Measurements from ENCODE around the gene CAMTA1. TPM values are rescaled to one million over a fixed set of nuclear protein-coding genes. Genes with fewer than 3 reads are reported as not detected.

Gene CAMTA1
- total RNA-seq, 1 donor from 2014 or later, result 63.8 TPM

- H3K27me3 Mint-ChIP-seq (ENCODE audit: low read depth), result peaks cover 36% of the 10 kb centered on the region
- H3K36me3 Mint-ChIP-seq (ENCODE audit: low read depth), result no peaks in the 10 kb centered on the region
- H3K4me3 Mint-ChIP-seq (ENCODE audit: unreplicated experiment), result no peak overlapping the region
- H3K9me3 Mint-ChIP-seq (ENCODE audit: low read depth), result no peaks in the 10 kb centered on the region
- H3K27ac Mint-ChIP-seq (ENCODE audit: unreplicated experiment), result no peak overlapping the region
- TF ChIP-seq CTCF (IDR thresholded peaks at IDR 0.05), result no peak
- no peak for DNase-seq (ENCODE audit: low spot score)
- no peaks in the 10 kb centered on the region for H3K4me1 Mint-ChIP-seq (ENCODE audit: low read depth)
Observed at GRCh38 chr1:7094509-7094908, 309.3 kb downstream of the CAMTA1 start.

- Mint-ChIP-seq H3K4me1 (ENCODE audit: low read depth) (no peaks in the 10 kb centered on the region), H3K36me3 (ENCODE audit: low read depth) (no peaks in the 10 kb centered on the region), H3K27ac (ENCODE audit: unreplicated experiment) (no peak overlapping the region), H3K4me3 (ENCODE audit: unreplicated experiment) (no peak overlapping the region), H3K27me3 (ENCODE audit: low read depth) (peaks cover 40% of the 10 kb centered on the region), H3K9me3 (ENCODE audit: low read depth) (no peaks in the 10 kb centered on the region)
- no peak for TF ChIP-seq CTCF (IDR thresholded peaks at IDR 0.05)
- DNase-seq (ENCODE audit: low spot score), result no peak
Observed at GRCh38 chr1:7095343-7095964, 310.2 kb downstream of the CAMTA1 start.

GRCh38 chr1:7097938-7098592, 312.8 kb downstream of the CAMTA1 start:
- no peaks in the 10 kb centered on the region for H3K36me3 Mint-ChIP-seq (ENCODE audit: low read depth)
- no peak for TF ChIP-seq CTCF (IDR thresholded peaks at IDR 0.05)
- no peak for DNase-seq (ENCODE audit: low spot score)
- H3K9me3 Mint-ChIP-seq (ENCODE audit: low read depth), result no peaks in the 10 kb centered on the region
- H3K27me3 Mint-ChIP-seq (ENCODE audit: low read depth), result peaks cover 33% of the 10 kb centered on the region
- peaks cover 6% of the 10 kb centered on the region for H3K4me1 Mint-ChIP-seq (ENCODE audit: low read depth)
- H3K27ac Mint-ChIP-seq (ENCODE audit: unreplicated experiment), result no peak overlapping the region
- H3K4me3 Mint-ChIP-seq (ENCODE audit: unreplicated experiment), result no peak overlapping the region

GRCh38 chr1:7098641-7099040, 313.4 kb downstream of the CAMTA1 start:
- Mint-ChIP-seq H3K4me3 (ENCODE audit: unreplicated experiment) (no peak overlapping the region), H3K4me1 (ENCODE audit: low read depth) (peaks cover 6% of the 10 kb centered on the region), H3K36me3 (ENCODE audit: low read depth) (no peaks in the 10 kb centered on the region), H3K27me3 (ENCODE audit: low read depth) (peaks cover 33% of the 10 kb centered on the region), H3K27ac (ENCODE audit: unreplicated experiment) (no peak overlapping the region), H3K9me3 (ENCODE audit: low read depth) (no peaks in the 10 kb centered on the region)
- TF ChIP-seq CTCF (IDR thresholded peaks at IDR 0.05), result no peak
- DNase-seq (ENCODE audit: low spot score), result no peak

GRCh38 chr1:7100479-7100878, 315.2 kb downstream of the CAMTA1 start:
- H3K27me3 Mint-ChIP-seq (ENCODE audit: low read depth), result peaks cover 27% of the 10 kb centered on the region
- peaks cover 6% of the 10 kb centered on the region for H3K4me1 Mint-ChIP-seq (ENCODE audit: low read depth)
- H3K27ac Mint-ChIP-seq (ENCODE audit: unreplicated experiment), result no peak overlapping the region
- DNase-seq (ENCODE audit: low spot score), result no peak
- H3K4me3 Mint-ChIP-seq (ENCODE audit: unreplicated experiment), result no peak overlapping the region
- H3K36me3 Mint-ChIP-seq (ENCODE audit: low read depth), result no peaks in the 10 kb centered on the region
- no peaks in the 10 kb centered on the region for H3K9me3 Mint-ChIP-seq (ENCODE audit: low read depth)
- no peak for TF ChIP-seq CTCF (IDR thresholded peaks at IDR 0.05)
